Neural cell (in vitro differentiated cells): Measurements from ENCODE around the gene FRK. TPM values are rescaled to one million over a fixed set of nuclear protein-coding genes. Genes with fewer than 3 reads are reported as not detected.

ENCODE experiments used
- H2AFZ ChIP-seq: fragments of 200-600, 300-800 bp; sonication (generic), shearing (Covaris generic); 2 replicates; pipeline ENCODE4 v1.6.0; 2014; ENCODE audit warnings: low read depth, mild to moderate bottlenecking, antibody characterized with exemption, low read length, moderate library complexity
- H3F3A ChIP-seq: fragments of 200-600 bp; shearing (Covaris generic); 2 replicates; pipeline ENCODE4 v1.6.1; 2016; ENCODE audit warnings: mild to moderate bottlenecking, moderate library complexity, mixed read lengths, antibody characterized with exemption, low read length; ENCODE audit not compliant: insufficient read depth, poor library complexity, severe bottlenecking
- H3K27ac ChIP-seq: fragments of 200-600, 300-800 bp; sonication (generic), shearing (Covaris generic); 2 replicates; pipeline ENCODE4 v1.5.1; 2014; ENCODE audit warnings: mild to moderate bottlenecking, low read length, moderate library complexity
- H3K27me3 ChIP-seq: fragments of 300-800, 200-600 bp; sonication (generic), shearing (Covaris generic); 2 replicates; pipeline ENCODE4 v1.6.0; 2014; ENCODE audit warnings: mild to moderate bottlenecking, low read depth, low read length, moderate library complexity; ENCODE audit not compliant: insufficient read depth
- H3K36me3 ChIP-seq: fragments of 300-800, 200-600 bp; sonication (generic), shearing (Covaris generic); 2 replicates; pipeline ENCODE4 v1.5.1; 2014; ENCODE audit warnings: mild to moderate bottlenecking, antibody characterized with exemption, low read length, moderate library complexity; ENCODE audit not compliant: insufficient read depth
- H3K4me2 ChIP-seq: fragments of 300-800, 200-600 bp; sonication (generic), shearing (Covaris generic); 2 replicates; pipeline ENCODE4 v1.6.0; 2014; ENCODE audit warnings: mild to moderate bottlenecking, low read length
- H3K4me3 ChIP-seq: fragments of 300-800, 200-600 bp; sonication (generic), shearing (Covaris generic); 2 replicates; pipeline ENCODE4 v1.5.1; 2014; ENCODE audit warnings: mild to moderate bottlenecking, low read length, moderate library complexity
- H3K79me2 ChIP-seq: fragments of 200-600 bp; shearing (Covaris generic); replicated peaks from 2 replicates; pipeline ENCODE4 v1.6.0; 2014; ENCODE audit warnings: mild to moderate bottlenecking, low read length, moderate library complexity; ENCODE audit not compliant: insufficient read depth
- H3K9ac ChIP-seq: fragments of 300-800, 200-600 bp; sonication (generic), shearing (Covaris generic); 2 replicates; pipeline ENCODE4 v1.6.1; 2016; ENCODE audit warnings: mild to moderate bottlenecking, low read length, mixed read lengths
- H3K9me2 ChIP-seq: fragments of 200-600 bp; shearing (Covaris generic); 2 replicates; pipeline ENCODE4 v1.6.1; 2016; ENCODE audit warnings: mild to moderate bottlenecking, low read length, mixed read lengths; ENCODE audit not compliant: insufficient read depth
- H3K9me3 ChIP-seq: fragments of 200-600, 300-800 bp; sonication (generic), shearing (Covaris generic); 2 replicates; pipeline ENCODE4 v1.6.1; 2016; ENCODE audit warnings: mild to moderate bottlenecking, mixed run types, low read length, moderate library complexity, mixed read lengths
- H4K20me1 ChIP-seq: fragments of 200-600 bp; shearing (Covaris generic); 2 replicates; pipeline ENCODE4 v1.6.1; 2016; ENCODE audit warnings: mild to moderate bottlenecking, mixed run types; ENCODE audit not compliant: insufficient read depth
- CTCF ChIP-seq: fragments of 450-650 bp; IDR thresholded peaks from 2 replicates; pipeline ENCODE4 v1.5.1; 2014; ENCODE audit warnings: antibody characterized with exemption, mild to moderate bottlenecking, moderate library complexity; ENCODE audit not compliant: poor library complexity, severe bottlenecking
- EP300 ChIP-seq: fragments of 450-650 bp; conservative IDR thresholded peaks from 2 replicates; pipeline ENCODE4 v1.6.1; 2014; ENCODE audit warnings: antibody characterized with exemption, mild to moderate bottlenecking, moderate library complexity; ENCODE audit not compliant: poor library complexity, severe bottlenecking
- EZH2 ChIP-seq: fragments of 200-600, 300-800 bp; shearing (Covaris generic), sonication (generic); IDR thresholded peaks from 2 replicates; pipeline ENCODE4 v1.6.1; 2014; ENCODE audit warnings: antibody characterized with exemption, low read length, borderline replicate concordance, mild to moderate bottlenecking; ENCODE audit not compliant: insufficient read depth, poor library complexity, severe bottlenecking
- MXI1 ChIP-seq: fragments of 450-650 bp; conservative IDR thresholded peaks from 2 replicates; pipeline ENCODE4 v1.6.1; 2014; ENCODE audit warnings: antibody characterized with exemption, mild to moderate bottlenecking; ENCODE audit not compliant: poor library complexity, severe bottlenecking
- POLR2AphosphoS5 ChIP-seq: IDR thresholded peaks from 2 replicates; pipeline ENCODE4 v1.6.1; 2012
- RAD21 ChIP-seq: fragments of 450-650 bp; conservative IDR thresholded peaks from 2 replicates; pipeline ENCODE4 v1.6.1; 2014; ENCODE audit warnings: antibody characterized with exemption, mild to moderate bottlenecking, moderate library complexity
- REST ChIP-seq: IDR thresholded peaks from 2 replicates; pipeline ENCODE4 v1.6.1; 2012; ENCODE audit warnings: borderline replicate concordance
- SMC3 ChIP-seq: fragments of 450-650 bp; conservative IDR thresholded peaks from 2 replicates; pipeline ENCODE4 v1.6.1; 2014; ENCODE audit warnings: antibody characterized with exemption, mild to moderate bottlenecking, moderate library complexity; ENCODE audit not compliant: poor library complexity
- TAF1 ChIP-seq: IDR thresholded peaks from 2 replicates; pipeline ENCODE4 v1.6.1; 2012; ENCODE audit warnings: low read depth
- polyA plus RNA-seq: library from polyadenylated mRNA; depleted of rRNA; stranded (reverse); fragments of >200 nt; gene quantifications from 2 replicates; pipeline ENCODE4 v1.2.3, GENCODE V29; 2014

FRK gene
- polyA plus RNA-seq, 1 donor from 2014 or later = not detected

DNA sequence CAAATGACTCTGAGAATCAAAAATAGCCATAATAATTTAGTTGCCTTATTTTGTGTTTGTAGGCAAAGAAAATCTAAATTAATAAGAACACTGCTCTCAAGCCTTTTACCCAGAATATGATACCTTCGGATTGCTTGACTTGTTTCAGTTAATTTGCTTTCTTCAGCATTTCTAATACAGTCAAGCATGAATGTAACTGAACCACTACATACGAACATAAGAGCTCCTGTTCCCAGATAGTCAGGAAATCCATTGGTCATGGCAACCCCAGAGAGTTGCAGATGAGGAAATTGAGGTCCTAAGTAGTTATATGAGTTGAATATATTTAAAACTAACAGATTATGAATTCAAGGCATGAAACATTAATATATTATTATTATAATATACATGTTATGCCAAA, 2.9 kb downstream of the FRK start:
- H3K9me2 ChIP-seq = no peaks in the 10 kb centered on the region
- no peaks in the 10 kb centered on the region for H3K9me3 ChIP-seq
- no peak overlapping the region for H3K27ac ChIP-seq
- H3K4me2 ChIP-seq = no peak overlapping the region
- no peaks in the 10 kb centered on the region for H3K36me3 ChIP-seq
- H3K79me2 ChIP-seq = no peaks in the 10 kb centered on the region
- TF ChIP-seq REST = no peak
- TF ChIP-seq SMC3 = no peak
- no peak for TF ChIP-seq EP300
- no peak for TF ChIP-seq POLR2AphosphoS5
- no peak for TF ChIP-seq RAD21
- no peak for TF ChIP-seq EZH2
- no peak for TF ChIP-seq MXI1
- no peak for TF ChIP-seq CTCF
- no peak for TF ChIP-seq TAF1
- H2AFZ ChIP-seq = no peak overlapping the region
- H3K27me3 ChIP-seq = no peaks in the 10 kb centered on the region
- H3K9ac ChIP-seq = no peak overlapping the region
- no peaks in the 10 kb centered on the region for H3F3A ChIP-seq
- no peak overlapping the region for H3K4me3 ChIP-seq
- no peaks in the 10 kb centered on the region for H4K20me1 ChIP-seq

DNA sequence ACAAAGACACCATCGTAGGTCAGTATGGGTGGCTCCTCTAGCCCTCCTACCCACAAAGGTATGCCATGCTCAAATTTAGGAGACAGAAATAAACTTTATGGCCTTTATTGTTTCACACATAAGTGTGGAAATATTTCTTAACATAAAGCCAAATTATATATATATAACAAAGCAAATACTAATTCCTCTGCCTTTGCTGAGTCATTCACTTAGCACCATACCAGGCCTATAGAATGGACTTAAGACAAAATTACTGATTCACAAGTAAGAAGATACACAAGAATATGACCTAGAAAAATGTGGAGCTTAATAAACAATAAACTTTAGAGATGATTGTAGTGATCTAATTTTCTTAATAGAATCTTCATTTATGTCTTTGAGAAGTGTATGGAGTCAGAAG, 5.2 kb downstream of the FRK start:
- H2AFZ ChIP-seq = no peak overlapping the region
- H3K36me3 ChIP-seq = no peaks in the 10 kb centered on the region
- no peaks in the 10 kb centered on the region for H3K79me2 ChIP-seq
- no peaks in the 10 kb centered on the region for H4K20me1 ChIP-seq
- no peak overlapping the region for H3K4me2 ChIP-seq
- no peak overlapping the region for H3K27ac ChIP-seq
- H3K27me3 ChIP-seq = no peaks in the 10 kb centered on the region
- H3F3A ChIP-seq = no peaks in the 10 kb centered on the region
- H3K4me3 ChIP-seq = no peak overlapping the region
- H3K9me2 ChIP-seq = no peaks in the 10 kb centered on the region
- H3K9ac ChIP-seq = no peak overlapping the region
- no peak for TF ChIP-seq TAF1
- no peak for TF ChIP-seq EP300
- TF ChIP-seq SMC3 = no peak
- no peak for TF ChIP-seq CTCF
- no peak for TF ChIP-seq REST
- no peak for TF ChIP-seq EZH2
- TF ChIP-seq RAD21 = no peak
- no peak for TF ChIP-seq POLR2AphosphoS5
- no peak for TF ChIP-seq MXI1
- H3K9me3 ChIP-seq = no peaks in the 10 kb centered on the region
